Lower leg skin (tissue), 3 donors: Measurements from ENCODE around the gene SASH1.

Experiments
- POLR2A ChIP-seq, 2 donors: fragments of 450-650 bp; IDR thresholded peaks; one replicate each; pipeline ENCODE4 v1.6.1; 2016 to 2017; ENCODE audit warnings: antibody characterized with exemption in 2 of 2, mild to moderate bottlenecking in 1 of 2, moderate library complexity in 1 of 2
- TF ChIP-seq, protein P1 (sequence below), 3 donors: fragments of 450-650 bp; IDR thresholded peaks; one replicate each; pipeline ENCODE4 v1.5.1; 2016; ENCODE audit warnings: antibody characterized with exemption in 3 of 3, mild to moderate bottlenecking in 3 of 3, moderate library complexity in 2 of 3

DNA sequence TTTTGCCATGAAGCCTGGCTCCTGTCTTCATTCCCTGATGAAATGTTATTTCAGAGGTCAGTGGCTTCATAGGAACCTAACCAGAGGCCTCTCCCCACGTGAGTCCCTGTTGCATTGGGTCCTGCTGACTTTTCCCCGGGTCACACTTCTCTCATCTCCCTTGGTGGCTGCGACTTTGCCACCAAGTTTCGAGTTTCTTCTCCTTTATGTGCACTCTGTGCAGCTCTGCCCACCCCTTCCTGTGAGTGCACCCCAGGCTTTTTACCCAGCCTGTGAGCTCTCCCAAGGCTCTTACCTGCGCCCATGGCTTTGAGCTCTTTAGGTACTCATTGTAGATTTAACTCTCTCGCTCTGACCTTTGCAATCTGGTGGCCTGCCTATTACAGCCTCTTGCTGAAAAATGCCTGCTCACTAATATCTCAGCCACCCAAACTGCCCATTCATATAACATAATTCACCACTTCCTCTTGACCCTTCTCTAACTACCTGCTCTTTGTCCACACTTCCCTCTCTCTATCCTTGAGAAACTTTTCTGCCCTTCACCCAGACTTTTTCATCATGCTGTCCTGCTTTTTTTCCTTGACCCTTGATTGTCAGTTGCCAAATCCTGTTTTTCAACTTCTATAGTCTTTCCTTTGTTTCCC is 105.9 kb downstream of the SASH1 start:
- TF ChIP-seq, protein P1, sequence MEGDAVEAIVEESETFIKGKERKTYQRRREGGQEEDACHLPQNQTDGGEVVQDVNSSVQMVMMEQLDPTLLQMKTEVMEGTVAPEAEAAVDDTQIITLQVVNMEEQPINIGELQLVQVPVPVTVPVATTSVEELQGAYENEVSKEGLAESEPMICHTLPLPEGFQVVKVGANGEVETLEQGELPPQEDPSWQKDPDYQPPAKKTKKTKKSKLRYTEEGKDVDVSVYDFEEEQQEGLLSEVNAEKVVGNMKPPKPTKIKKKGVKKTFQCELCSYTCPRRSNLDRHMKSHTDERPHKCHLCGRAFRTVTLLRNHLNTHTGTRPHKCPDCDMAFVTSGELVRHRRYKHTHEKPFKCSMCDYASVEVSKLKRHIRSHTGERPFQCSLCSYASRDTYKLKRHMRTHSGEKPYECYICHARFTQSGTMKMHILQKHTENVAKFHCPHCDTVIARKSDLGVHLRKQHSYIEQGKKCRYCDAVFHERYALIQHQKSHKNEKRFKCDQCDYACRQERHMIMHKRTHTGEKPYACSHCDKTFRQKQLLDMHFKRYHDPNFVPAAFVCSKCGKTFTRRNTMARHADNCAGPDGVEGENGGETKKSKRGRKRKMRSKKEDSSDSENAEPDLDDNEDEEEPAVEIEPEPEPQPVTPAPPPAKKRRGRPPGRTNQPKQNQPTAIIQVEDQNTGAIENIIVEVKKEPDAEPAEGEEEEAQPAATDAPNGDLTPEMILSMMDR (IDR thresholded peaks at IDR 0.05) = no peak
- no peak for TF ChIP-seq POLR2A (IDR thresholded peaks at IDR 0.05)
